Activated T-cell treated with anti-CD3 and anti-CD28 coated beads, Interleukin-2, amount 50 U/mL, for 4 hours (primary cell): ENCODE results near the gene ZFP14. TPM values are rescaled to one million over a fixed set of nuclear protein-coding genes. Genes with fewer than 3 reads are reported as not detected.

Experiments used
- ATAC-seq, 2 donors: fragments of 200-7000 bp; cut with Tn5 transposase; one replicate each; pipeline ENCODE4 v1.10.0; 2021
- DNase-seq: peaks from one replicate; pipeline ENCODE4 v3.0.0-alpha.2; 2020
- H3K27me3 Mint-ChIP-seq: one replicate; pipeline ENCODE4 v1.8.0; 2021; ENCODE audit warnings: low read depth, mixed read lengths
- H3K36me3 Mint-ChIP-seq: one replicate; pipeline ENCODE4 v1.8.0; 2022; ENCODE audit warnings: mixed read lengths; ENCODE audit not compliant: insufficient read depth
- H3K4me1 Mint-ChIP-seq: one replicate; pipeline ENCODE4 v1.8.0; 2021; ENCODE audit warnings: low read depth, mixed read lengths
- H3K4me3 Mint-ChIP-seq: one replicate; pipeline ENCODE4 v1.8.0; 2021; ENCODE audit warnings: mild to moderate bottlenecking, moderate library complexity, mixed read lengths
- H3K9me3 Mint-ChIP-seq: one replicate; pipeline ENCODE4 v1.8.0; 2021; ENCODE audit warnings: mixed read lengths
- total RNA-seq, 3 donors: library from RNA; stranded (reverse); gene quantifications; one replicate each; pipeline ENCODE4 v1.2.1, GENCODE V29; 2021

Gene ZFP14
- total RNA-seq = 1 to 10 TPM in 1 of 3 donors, under 1 TPM in 2; 0.73 to 1.1 (median 0.82) TPM

GRCh38 chr19:36378625-36379509 is at the start of gene ZFP14:
Gene ZFP14, minus strand, starts transcription at chr19:36379201. Its CDS starts 11,309 bp downstream, at chr19:36367892.
- H3K4me3 Mint-ChIP-seq = peak within 1 kb of the TSS; percentile 95
- H3K36me3 Mint-ChIP-seq = peaks cover 4% of the 10 kb centered on the region
- peaks cover 15% of the 10 kb centered on the region for H3K4me1 Mint-ChIP-seq
- DNase-seq = peak; percentile 93
- peak; percentile 100 for ATAC-seq
- peaks cover 11% of the 10 kb centered on the region for H3K9me3 Mint-ChIP-seq
- no peaks in the 10 kb centered on the region for H3K27me3 Mint-ChIP-seq

GRCh38 chr19:36423925-36424324 is 44.9 kb upstream of the ZFP14 start:
- ATAC-seq (no peak), DNase-seq (no peak)
- peaks cover 29% of the 10 kb centered on the region for H3K9me3 Mint-ChIP-seq
- peaks cover 6% of the 10 kb centered on the region for H3K4me1 Mint-ChIP-seq
- H3K27me3 Mint-ChIP-seq = peaks cover 43% of the 10 kb centered on the region
- H3K36me3 Mint-ChIP-seq = peaks cover 9% of the 10 kb centered on the region
- no peak overlapping the region for H3K4me3 Mint-ChIP-seq

GRCh38 chr19:36421749-36422481 is 42.9 kb upstream of the ZFP14 start:
- Mint-ChIP-seq H3K4me3 (no peak overlapping the region), H3K4me1 (peaks cover 19% of the 10 kb centered on the region), H3K27me3 (peaks cover 41% of the 10 kb centered on the region), H3K36me3 (peaks cover 11% of the 10 kb centered on the region), H3K9me3 (peaks cover 27% of the 10 kb centered on the region)
- DNase-seq (no peak), ATAC-seq (no peak)

GRCh38 chr19:36420961-36421748 is 42.2 kb upstream of the ZFP14 start:
- H3K4me1 Mint-ChIP-seq = peaks cover 19% of the 10 kb centered on the region
- H3K4me3 Mint-ChIP-seq = no peak overlapping the region
- peaks cover 25% of the 10 kb centered on the region for H3K9me3 Mint-ChIP-seq
- ATAC-seq = no peak
- peaks cover 39% of the 10 kb centered on the region for H3K27me3 Mint-ChIP-seq
- no peak for DNase-seq
- peaks cover 10% of the 10 kb centered on the region for H3K36me3 Mint-ChIP-seq

GRCh38 chr19:36418287-36419001 is 39.4 kb upstream of the ZFP14 start, which contains the start of gene ZFP82:
Gene ZFP82, minus strand, starts transcription at chr19:36418644. Its CDS starts 8,855 bp downstream, at chr19:36409789.
- Mint-ChIP-seq H3K4me1 (peaks cover 19% of the 10 kb centered on the region), H3K27me3 (peaks cover 20% of the 10 kb centered on the region), H3K36me3 (peaks cover 14% of the 10 kb centered on the region), H3K4me3 (peak within 1 kb of the TSS; percentile 91), H3K9me3 (peaks cover 12% of the 10 kb centered on the region)
- ATAC-seq (peak; percentile 93 to 95), DNase-seq (peak; percentile 64)

GRCh38 chr19:36417752-36418286 is 38.8 kb upstream of the ZFP14 start:
- H3K4me1 Mint-ChIP-seq = peaks cover 19% of the 10 kb centered on the region
- ATAC-seq (no peak), DNase-seq (no peak)
- H3K4me3 Mint-ChIP-seq = peak overlapping the region; percentile 91
- peaks cover 12% of the 10 kb centered on the region for H3K9me3 Mint-ChIP-seq
- peaks cover 17% of the 10 kb centered on the region for H3K27me3 Mint-ChIP-seq
- peaks cover 18% of the 10 kb centered on the region for H3K36me3 Mint-ChIP-seq

GRCh38 chr19:36409841-36410240 is 30.8 kb upstream of the ZFP14 start:
- Mint-ChIP-seq H3K36me3 (peaks cover 59% of the 10 kb centered on the region), H3K27me3 (no peaks in the 10 kb centered on the region), H3K9me3 (peaks cover 28% of the 10 kb centered on the region), H3K4me1 (no peaks in the 10 kb centered on the region), H3K4me3 (no peak overlapping the region)
- ATAC-seq (no peak), DNase-seq (no peak)

GRCh38 chr19:36408101-36408500 is 29.1 kb upstream of the ZFP14 start:
- no peak for ATAC-seq
- Mint-ChIP-seq H3K27me3 (no peaks in the 10 kb centered on the region), H3K4me3 (no peak overlapping the region), H3K9me3 (peaks cover 34% of the 10 kb centered on the region), H3K4me1 (no peaks in the 10 kb centered on the region), H3K36me3 (peaks cover 71% of the 10 kb centered on the region)
- DNase-seq = no peak

- peaks cover 74% of the 10 kb centered on the region for H3K36me3 Mint-ChIP-seq
- no peak overlapping the region for H3K4me3 Mint-ChIP-seq
- peaks cover 44% of the 10 kb centered on the region for H3K9me3 Mint-ChIP-seq
- ATAC-seq (no peak), DNase-seq (no peak)
- no peaks in the 10 kb centered on the region for H3K27me3 Mint-ChIP-seq
- H3K4me1 Mint-ChIP-seq = peaks cover 2% of the 10 kb centered on the region
Measured at GRCh38 chr19:36404498-36404897, 25.5 kb upstream of the ZFP14 start.

- Mint-ChIP-seq H3K9me3 (peaks cover 39% of the 10 kb centered on the region), H3K36me3 (peaks cover 73% of the 10 kb centered on the region), H3K4me3 (no peak overlapping the region), H3K27me3 (no peaks in the 10 kb centered on the region), H3K4me1 (peaks cover 2% of the 10 kb centered on the region)
- no peak for DNase-seq
- no peak for ATAC-seq
Measured at GRCh38 chr19:36401475-36401874, 22.5 kb upstream of the ZFP14 start.

GRCh38 chr19:36398571-36398970 is 19.6 kb upstream of the ZFP14 start:
- DNase-seq (no peak), ATAC-seq (no peak)
- Mint-ChIP-seq H3K36me3 (peaks cover 67% of the 10 kb centered on the region), H3K9me3 (peaks cover 44% of the 10 kb centered on the region), H3K27me3 (no peaks in the 10 kb centered on the region), H3K4me3 (no peak overlapping the region), H3K4me1 (peaks cover 2% of the 10 kb centered on the region)

GRCh38 chr19:36392916-36393673 is 14.1 kb upstream of the ZFP14 start:
- Mint-ChIP-seq H3K9me3 (peaks cover 45% of the 10 kb centered on the region), H3K36me3 (peaks cover 54% of the 10 kb centered on the region)

GRCh38 chr19:36379510-36379819 is 464 bp upstream of the ZFP14 start:
- no peaks in the 10 kb centered on the region for H3K27me3 Mint-ChIP-seq
- H3K9me3 Mint-ChIP-seq = peaks cover 11% of the 10 kb centered on the region
- H3K4me3 Mint-ChIP-seq = peak overlapping the region; percentile 95
- H3K4me1 Mint-ChIP-seq = peaks cover 15% of the 10 kb centered on the region
- no peak for ATAC-seq
- no peak for DNase-seq
- H3K36me3 Mint-ChIP-seq = peaks cover 4% of the 10 kb centered on the region

More at GRCh38 chr19:36392916-36393673, 14.1 kb upstream of the ZFP14 start:
- H3K4me1 Mint-ChIP-seq = no peaks in the 10 kb centered on the region
- ATAC-seq = no peak
- H3K27me3 Mint-ChIP-seq = no peaks in the 10 kb centered on the region
- no peak for DNase-seq
- H3K4me3 Mint-ChIP-seq = no peak overlapping the region
